Putamen (tissue), 1 donor: Measurements from ENCODE around the gene MIPEP.
"Not testable (repeated sequence)": the region's sequence is repeated elsewhere in the genome, so short reads cannot be mapped to it uniquely, and the experiment has no call there.

Experiments used
- DNase-seq: peaks from one replicate; pipeline ENCODE4 v3.0.0-alpha.2; 2016; ENCODE audit warnings: low spot score

MIPEP gene

DNA sequence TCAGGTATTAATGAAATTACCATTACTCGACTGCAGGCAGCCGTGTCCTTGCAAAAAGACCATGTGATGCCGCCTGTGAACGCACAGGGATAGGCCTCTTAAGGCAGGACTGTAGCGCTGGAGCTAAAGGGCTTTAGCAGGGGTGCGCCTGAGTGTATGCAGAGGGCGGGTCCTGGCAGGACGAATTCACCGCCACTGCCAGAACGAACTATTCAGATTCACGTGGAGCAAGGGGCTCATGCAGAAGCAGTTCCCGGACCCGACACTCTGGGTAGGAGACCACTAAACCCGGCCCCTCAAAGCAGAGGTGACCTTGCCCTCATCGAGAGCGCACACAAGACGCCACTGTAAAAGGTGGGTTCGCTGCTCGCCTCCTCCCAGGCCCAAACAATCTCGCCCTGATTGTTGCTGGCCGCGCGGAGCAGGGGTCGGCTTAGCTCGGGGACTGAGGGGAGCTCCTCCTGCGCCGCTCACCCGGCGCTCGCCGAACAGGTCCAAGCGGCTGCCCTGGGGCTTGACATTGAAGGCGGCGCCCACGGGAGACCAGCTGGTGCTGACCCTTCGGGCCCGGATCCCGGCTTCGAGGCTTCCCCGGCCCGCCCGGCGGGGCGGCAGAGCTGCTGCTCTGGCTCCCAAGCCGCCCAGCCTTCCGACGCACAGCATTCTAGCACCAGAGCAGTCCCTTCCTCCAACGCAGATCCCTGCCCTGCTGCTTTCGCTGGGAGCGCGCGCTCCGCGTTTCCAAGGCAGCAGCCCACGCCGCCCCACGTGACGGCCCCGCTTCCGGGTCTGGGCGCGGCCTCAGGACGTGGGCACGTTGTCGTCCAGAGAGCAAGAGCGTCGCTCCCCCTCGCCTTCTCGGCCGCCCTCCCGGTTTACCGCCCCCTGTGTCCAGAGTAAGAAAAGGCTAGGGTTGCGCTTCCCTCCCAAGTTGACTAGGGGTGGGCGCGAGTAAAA lies at the start of gene MIPEP:
MIPEP (minus strand) TSS at position 743 of the 957 bp plus-strand sequence; CDS start at position 663, 80 bp downstream.
- DNase-seq, result peak; percentile 97

DNA sequence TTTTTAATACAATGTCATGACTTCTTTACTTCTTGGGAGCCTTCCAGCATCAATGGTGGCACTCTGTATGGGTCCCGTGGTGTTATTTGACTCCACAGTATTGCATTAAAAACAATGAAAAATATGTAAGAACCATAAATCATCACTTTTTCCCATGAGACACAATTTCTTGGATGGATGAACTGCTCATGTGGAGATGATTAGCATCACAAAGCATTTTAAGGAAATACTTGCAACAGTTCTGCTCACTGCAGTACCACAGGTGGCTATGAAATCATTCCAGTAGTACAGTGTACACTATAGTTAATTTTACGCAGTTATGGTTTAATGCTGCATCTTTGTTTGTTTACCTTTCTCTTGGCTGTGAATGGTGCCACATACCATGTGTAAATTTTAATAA lies 45.3 kb upstream of the MIPEP start:
- no peak for DNase-seq

DNA sequence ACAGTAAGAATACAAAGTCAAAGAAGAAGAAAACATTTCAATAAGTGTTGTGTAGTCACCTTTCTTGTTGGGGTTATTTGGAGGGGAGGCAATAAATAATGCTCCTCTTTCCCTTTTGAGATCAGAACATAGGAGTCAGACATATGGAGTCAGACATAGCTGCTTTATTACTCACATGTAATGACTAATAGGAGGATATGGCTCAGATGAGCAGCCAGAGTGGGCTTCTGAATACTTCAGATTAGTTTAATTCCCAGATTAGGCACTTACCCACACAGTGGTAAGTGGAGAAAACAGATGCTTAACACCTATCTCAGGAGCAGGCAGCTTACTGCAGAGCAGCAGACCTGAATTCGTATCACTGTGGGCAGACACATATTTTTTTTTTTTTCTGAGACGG lies 39.8 kb upstream of the MIPEP start:
- DNase-seq, result no peak

DNA sequence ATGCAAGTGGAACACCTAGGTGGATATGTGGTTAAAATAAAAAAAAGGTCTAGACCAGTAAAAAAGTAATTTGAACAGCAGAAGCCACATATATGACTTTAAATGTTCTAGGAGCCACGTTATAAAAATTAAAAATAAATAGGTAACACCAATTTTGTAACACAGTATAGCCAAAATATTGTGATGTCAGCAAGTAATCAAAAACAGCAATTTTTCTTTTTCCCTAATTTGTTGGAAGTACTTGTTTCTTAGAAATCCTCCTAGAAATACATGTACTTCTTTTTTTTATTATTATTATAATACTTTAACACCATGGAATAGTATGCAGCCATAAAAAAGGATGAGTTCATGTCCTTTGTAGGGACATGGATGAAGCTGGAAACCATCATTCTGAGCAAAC lies 33.8 kb upstream of the MIPEP start:
- no peak for DNase-seq

DNA sequence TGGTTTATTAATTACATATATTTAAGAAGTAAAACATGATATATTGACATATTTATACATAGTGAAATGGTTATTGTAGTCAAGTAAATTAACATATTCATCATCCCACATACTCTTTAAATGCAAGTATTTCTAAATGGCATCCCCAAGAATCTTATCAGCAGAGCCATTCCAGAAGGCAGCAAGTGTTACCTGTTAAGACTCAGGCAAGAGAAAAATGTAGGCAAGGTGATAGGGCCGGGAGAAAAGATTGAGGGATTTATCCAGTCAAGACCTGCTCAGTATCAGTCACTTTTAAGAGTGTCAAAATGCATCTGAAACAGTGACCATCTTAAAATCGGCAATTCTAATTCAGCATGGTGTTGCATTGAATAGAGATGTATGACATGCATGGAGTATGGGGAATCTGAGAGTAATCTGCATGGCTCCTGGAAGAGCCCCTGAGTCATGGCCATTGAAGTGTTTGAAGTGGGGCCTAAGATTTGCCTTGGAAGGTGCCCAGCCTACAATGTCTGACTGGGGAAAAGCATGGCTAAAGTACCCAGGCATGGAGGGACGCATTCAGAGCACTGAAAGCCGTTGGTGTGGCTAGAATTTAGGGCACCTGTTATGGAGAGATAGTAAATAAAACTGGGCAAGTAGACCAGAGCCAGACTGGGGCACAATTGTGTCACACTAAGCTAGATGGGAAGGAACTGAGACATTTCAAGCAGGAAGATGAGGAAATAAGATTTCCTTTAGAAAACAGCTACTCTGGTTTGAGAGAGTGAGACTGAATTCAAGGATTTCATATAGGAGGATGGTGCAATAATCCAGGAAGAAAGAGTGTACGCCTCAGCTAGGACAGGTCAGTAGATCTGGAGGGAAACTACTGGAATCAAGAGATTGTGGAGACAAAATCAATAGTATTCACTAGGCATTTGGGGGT lies 33.1 kb upstream of the MIPEP start:
- no peak for DNase-seq

DNA sequence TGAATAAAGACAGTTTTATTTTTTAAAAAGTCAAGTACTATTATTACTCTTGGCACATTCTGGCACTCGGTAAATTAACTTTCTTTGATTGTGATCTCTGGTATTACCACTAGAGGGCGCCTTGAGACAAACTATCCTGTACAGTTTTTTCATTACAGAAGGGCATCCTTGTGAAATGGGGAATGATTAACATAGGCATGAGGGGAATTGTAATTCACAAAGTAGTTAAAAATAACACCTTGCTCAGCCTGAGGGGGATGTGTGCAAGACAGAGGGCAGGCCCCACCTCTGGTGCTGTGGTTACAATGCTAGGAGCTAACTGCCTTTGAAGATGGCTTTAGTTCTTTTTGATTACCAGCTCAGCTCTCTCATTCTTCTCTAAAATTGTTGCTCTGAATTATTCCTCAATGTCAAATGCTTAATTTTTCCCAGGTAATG lies 32.3 kb upstream of the MIPEP start:
- DNase-seq, result peak; percentile 70

DNA sequence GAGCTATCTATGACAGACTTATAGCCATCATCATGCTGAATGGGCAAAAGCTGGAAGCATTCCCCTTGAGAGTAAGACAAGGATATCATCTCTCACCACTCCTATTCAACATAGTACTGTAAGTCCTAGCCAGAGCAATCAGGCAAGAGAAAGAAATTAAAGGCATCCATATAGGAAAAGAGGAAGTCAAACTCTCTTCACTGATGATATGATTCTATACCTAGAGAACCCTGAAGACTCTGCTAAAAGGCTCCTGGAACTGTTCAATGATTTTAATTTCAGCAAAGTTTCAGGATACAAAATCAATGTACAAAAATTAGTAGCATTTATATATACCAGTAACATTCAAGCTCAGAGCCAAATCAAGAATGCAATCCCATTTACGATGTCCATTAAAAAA lies 29.8 kb upstream of the MIPEP start:
- no peak for DNase-seq

DNA sequence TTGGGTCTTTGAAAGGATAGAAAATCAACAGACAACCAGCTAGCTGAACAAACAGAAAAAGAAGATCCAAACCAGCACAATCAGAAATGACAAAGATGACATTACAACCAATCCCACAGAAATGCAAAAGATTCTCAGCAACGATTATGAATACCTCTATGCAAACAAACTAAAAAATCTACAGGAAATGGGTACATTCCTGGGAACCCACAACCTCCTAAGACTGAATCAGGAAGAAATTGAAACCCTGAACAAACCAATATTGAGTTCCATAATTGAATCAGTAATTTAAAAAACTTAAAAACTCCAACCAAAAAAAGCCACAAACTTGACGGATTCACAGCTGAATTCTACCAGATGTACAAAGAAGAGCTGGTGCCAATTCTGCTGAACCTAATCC lies 29.0 kb upstream of the MIPEP start:
- no peak for DNase-seq

DNA sequence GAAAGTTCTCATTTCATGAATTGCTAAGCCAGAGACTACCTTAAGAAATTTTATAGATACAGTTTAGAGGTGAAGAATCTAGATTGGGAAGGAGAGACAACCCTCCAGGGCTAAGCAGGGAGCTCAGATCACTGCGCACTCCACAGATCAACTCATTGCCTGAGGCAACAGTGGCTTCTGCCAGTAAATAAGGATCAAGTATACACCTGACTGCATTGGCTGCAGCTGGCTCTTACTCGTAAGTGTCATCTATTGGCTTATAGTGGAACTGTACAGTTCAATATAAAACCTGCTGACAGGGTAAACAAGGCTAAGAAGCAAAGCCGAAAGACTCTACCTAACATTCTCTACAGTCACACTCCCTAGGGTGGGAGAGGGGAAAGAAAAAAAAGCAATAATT lies 26.1 kb upstream of the MIPEP start:
- DNase-seq, result no peak

DNA sequence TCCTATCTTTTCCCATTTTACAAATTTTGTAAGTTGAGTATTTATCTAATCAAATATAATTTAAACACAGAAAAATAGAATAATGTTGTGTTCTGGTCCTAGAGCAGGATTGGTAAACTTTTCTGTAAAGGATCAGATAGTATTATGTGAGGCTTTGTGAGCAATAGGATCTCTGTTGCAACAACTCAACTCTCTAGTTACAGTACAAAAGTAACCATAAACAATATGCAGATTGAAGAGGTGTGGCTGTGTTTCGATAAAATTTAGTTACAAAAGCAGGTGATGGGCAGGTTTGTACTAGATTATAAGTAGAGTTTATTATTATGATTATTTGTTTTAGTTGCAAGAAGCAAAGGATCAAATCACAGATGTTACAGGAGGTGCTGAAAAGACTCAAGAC lies 23.3 kb upstream of the MIPEP start:
- DNase-seq, result no peak

DNA sequence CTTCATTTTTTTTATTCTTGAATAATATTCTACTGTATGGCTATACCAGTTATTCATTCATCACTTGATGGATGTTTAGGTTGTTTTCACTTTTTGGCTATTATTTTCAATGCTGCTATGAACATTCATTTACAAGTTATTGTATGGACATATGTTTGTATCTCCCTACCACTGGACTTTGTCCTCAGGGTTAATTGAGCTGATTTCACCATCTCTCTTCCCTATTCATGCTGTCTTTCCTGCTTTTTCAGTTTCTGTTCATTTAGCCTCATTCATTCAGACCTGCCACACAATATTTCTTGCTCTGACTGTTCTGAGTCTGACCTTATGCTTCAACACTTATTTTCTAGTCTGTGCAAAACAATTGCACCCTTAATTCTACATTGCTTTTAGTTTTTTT lies 20.4 kb upstream of the MIPEP start:
- no peak for DNase-seq

DNA sequence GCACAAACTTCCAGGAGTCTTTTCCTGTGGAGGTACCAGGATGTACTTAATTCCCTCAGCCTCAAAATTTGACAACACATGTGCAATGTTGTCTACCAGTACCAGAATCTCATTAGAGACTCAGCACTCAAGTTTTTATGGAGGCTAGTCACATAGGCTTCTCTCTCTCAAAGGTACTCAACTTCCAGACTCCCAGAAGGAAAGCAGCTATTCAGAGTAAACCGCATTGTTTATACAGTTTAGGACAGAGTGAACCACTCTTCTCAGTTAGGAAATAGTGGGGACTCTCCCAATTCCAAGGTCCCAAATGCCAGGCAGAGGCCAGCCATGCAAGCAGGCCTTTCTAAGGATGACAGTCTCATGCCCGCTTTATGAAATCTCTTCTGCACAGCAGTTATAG lies 16.6 kb upstream of the MIPEP start:
- no peak for DNase-seq

DNA sequence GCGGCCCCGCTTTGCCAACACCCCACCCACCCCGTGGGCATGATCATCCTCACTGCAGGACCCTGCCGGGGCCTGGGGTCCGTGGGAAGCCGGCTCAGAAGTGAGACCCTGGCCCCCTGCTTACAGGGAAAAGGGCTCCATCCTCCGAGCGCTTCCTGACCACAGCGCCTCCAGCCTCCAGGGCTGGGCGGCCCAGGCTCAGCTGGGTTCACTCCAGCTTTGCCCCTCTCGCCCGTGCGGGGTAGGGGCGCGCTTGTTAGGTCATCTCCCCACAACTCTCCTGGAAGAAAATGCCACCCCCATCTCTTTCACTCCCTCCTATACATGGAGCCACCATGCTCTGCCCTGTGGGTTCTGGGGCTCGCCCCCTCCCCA lies 14.7 kb upstream of the MIPEP start:
- DNase-seq, result no peak

DNA sequence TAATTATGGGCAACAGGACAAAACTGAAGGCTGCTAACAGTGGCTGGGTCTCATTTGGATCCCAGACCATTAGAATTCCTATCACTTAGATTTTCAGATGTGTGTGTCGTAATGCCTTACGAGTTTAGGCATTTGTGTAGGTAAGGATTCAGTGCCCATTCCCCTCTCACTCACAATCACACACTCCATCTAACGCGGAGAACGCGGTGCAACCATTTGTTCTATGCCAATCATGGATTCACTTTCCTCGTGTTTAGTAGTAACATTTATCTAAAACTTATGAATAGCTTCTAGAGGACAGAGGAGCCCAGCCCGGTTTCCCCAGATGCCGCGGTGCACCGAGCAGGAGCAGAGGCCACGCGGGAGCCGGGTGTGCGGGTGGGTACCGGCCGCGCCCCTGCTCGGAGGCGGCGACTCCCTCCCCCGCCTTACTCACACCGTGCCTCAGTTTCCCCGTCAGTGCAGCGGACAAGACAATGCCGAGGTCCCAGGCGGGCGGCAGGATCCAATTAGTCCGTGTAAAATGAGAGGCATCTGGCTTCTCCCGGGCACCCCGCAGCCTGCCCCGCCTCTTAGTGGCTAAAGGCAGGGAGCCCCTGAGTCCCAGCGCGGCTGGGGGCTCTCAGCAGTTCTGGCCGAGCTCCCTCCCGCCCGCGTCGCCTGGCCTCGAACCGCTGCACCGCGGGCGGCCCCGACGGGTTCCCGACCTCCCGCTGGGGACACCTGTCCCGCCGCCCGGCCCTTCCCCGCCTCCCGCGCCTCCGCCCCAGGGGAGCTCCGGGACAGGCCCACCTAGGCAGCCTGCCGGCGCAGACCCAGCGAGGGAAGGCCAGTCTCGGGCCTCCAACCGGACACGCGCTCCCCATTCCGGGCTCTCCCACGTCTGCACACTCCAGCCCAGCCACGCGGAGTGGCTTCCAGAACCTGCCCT lies 14.0 kb upstream of the MIPEP start:
- no peak for DNase-seq

DNA sequence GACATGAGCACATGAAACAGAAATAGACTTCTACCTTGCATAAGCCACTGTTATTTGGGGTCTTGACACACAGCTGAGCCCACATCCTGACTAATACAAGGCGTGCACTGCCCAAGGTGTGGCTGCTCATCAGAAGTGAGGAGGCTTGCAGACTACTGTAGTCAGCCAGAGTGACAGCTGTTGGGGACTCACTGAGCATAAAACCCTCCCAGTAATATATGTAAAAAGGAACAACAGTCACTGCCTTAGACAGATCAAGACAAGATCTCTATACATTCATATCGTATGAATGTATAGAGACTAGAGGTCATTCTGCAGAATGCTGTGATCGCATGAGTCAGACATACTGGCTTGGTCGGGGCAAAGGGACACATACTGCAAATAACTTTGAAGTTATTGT lies 12.2 kb upstream of the MIPEP start:
- DNase-seq, result no peak

DNA sequence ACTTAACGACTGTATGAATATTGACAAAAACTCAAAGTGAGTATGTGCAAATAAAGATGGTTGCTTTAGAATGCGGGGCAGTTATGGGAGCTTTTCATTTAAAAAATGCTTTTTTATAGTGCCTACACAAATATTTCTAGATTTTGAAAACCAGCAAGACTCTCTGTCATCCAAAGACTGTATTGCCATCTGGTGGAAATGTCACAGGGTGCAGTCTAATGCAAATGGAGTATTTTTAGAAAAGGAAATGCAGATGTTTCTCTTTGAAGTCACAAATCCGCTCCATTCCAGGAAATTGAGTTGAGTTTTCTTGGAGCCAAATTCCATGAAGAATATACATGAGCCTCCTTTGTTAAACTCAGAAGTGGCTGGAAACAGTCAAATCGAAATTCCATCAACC lies 10.4 kb upstream of the MIPEP start:
- DNase-seq, result no peak

DNA sequence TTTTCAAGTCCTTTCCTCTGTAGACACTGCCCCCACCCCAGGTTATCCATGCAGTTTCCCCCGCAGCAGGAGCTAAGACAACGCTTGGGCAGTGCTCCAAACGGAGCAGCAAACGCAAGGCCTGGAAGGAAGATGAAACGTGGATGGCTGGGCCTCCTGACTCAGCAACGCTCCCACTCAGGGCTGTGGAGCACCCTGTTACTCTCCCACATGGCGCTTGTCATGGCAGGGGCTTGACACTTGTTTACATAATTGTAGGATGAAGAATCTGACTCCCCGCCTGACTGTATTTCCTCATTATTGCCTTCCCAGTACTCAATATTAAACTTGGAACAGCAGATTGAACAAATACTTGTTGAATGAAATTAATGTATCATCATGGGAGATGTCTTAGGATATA lies 8.9 kb upstream of the MIPEP start:
- DNase-seq, result no peak

DNA sequence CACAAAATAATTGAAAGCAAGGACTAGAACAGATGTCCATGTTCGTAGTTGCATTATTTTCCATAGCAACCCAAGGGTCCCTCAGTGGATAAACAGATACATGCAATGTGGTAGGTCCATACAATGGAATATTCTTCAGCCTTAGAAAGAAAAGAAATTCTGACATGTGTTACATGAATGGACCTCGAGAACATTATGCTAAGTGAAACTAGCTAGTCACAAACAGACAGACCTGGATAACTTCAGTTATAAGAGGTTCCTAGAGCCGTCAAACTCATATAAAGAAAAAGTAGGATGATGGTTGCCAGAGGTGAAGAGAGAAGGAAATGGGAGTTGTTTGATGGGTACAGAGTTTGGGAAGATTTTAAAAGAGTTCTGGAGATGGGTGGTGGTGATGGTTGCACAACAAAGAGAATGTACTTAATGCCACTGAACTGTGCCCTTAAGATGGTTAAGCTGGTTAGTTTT lies 8.3 kb upstream of the MIPEP start, which contains the start of gene C1QTNF9B:
C1QTNF9B (minus strand) TSS at position 51 of the 468 bp plus-strand sequence.
- not testable (repeated sequence) for DNase-seq

DNA sequence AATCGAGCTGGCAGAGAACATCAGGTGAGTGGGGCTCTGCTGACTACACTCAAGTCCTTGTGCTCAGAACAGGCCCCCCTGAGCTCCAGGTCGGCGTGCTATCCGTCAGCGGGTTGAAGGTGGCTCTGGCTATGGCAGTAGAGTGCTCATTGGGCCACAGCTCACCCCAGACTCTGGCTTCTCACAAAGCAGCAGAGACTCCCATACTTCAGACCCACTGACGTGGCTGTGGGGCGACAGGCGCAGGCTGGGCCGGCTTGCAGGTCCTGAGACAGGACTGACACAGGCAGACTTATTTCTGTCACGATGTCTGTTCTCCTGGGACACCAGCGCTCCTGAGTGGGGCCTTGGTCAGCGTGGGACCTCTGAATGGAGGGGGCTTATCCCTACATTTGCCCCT lies 5.5 kb upstream of the MIPEP start:
- not testable (repeated sequence) for DNase-seq

DNA sequence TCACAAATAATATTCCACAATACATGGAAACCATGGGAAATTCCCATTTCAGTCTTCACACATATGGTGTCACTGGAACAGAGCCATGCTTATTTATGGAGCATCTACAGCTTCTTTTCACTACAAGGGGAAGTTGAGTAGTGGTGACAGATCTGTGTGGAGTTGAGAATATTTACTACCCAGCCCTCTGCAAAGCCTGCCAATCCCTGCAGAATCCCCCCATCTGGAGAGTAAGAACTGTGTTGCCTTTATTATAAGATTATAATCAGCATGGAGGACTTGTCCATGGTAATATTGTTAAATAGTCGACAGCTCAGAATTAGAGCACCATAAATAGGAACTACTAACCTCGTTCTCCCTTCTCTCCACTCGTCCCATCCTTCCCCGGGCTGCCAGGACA lies 4.6 kb upstream of the MIPEP start:
- not testable (repeated sequence) for DNase-seq
